Testis (tissue), 3 donors: ENCODE measurements around the gene PCDHGA6. TPM values are rescaled to one million over a fixed set of nuclear protein-coding genes. Genes with fewer than 3 reads are reported as not detected.
"Not testable (repeated sequence)": the region's sequence is repeated elsewhere in the genome, so short reads cannot be mapped to it uniquely, and the experiment has no call there.

Source experiments
- DNase-seq: peaks from one replicate; pipeline ENCODE4 v3.0.0-alpha.2; 2019
- H3K27ac ChIP-seq, 2 donors: fragments of 200-600 bp; sonication (generic); one replicate each; pipeline ENCODE4 v1.5.1; 2019
- H3K27me3 ChIP-seq: fragments of 200-600 bp; sonication (generic); one replicate; pipeline ENCODE4 v1.5.1; 2019
- H3K36me3 ChIP-seq: fragments of 200-600 bp; sonication (generic); one replicate; pipeline ENCODE4 v1.5.1; 2017; ENCODE audit warnings: low read depth; ENCODE audit errors: missing control alignments
- H3K4me1 ChIP-seq: fragments of 200-600 bp; sonication (generic); one replicate; pipeline ENCODE4 v1.5.1; 2019
- H3K4me3 ChIP-seq, 2 donors: fragments of 200-600 bp; sonication (generic); one replicate each; pipeline ENCODE4 v1.5.1; 2017 to 2019
- H3K9me3 ChIP-seq: fragments of 200-600 bp; sonication (generic); one replicate; pipeline ENCODE4 v1.5.1; 2017
- POLR2A ChIP-seq: fragments of 450-650 bp; IDR thresholded peaks from one replicate; pipeline ENCODE4 v1.6.1; 2017; ENCODE audit warnings: antibody characterized with exemption, mild to moderate bottlenecking, moderate library complexity
- WGBS, 2 donors: methylation state at CpG; one replicate each; pipeline ENCODE4 v1.1.5; 2018; 5-methylcytosine and 5-hydroxymethylcytosine counted together
- intact Hi-C: fragments of 100-400 bp; cut with DNase I; formaldehyde crosslinking; loops from one replicate; pipeline ENCODE4 v1.15.1; 2023; ENCODE audit warnings: low total_unique reads
- polyA plus RNA-seq: library from polyadenylated mRNA; stranded (reverse); fragments of 350-450 nt; fragmentation: Illumina TruSeq; extraction: RNeasy Lipid Tissue Mini Kit (QIAGEN cat#74804); gene quantifications from one replicate; pipeline ENCODE4 v1.2.3, GENCODE V29; 2014; ENCODE audit warnings: low read depth, low replicate concordance; ENCODE audit not compliant: insufficient read depth
- total RNA-seq, 2 donors: library from RNA; depleted of rRNA; stranded (reverse); fragments of >200 nt; gene quantifications; one replicate each; pipeline ENCODE4 v1.2.3, GENCODE V29; 2016
- TF ChIP-seq, protein P1 (sequence below), 3 experiments: fragments of 450-650 bp in 2 of 3; fragments of 200-600 bp in 1 of 3; sonication (generic) in 1 of 3; IDR thresholded peaks; one replicate each; pipeline ENCODE4 v1.5.1; 2016 to 2019; ENCODE audit warnings: antibody characterized with exemption in 3 of 3, mild to moderate bottlenecking in 2 of 3, moderate library complexity in 1 of 3

Gene PCDHGA6
- total and polyA plus RNA-seq, 3 donors from 2014 or later = 1.8 to 13.4 (median 9.7) TPM

DNA sequence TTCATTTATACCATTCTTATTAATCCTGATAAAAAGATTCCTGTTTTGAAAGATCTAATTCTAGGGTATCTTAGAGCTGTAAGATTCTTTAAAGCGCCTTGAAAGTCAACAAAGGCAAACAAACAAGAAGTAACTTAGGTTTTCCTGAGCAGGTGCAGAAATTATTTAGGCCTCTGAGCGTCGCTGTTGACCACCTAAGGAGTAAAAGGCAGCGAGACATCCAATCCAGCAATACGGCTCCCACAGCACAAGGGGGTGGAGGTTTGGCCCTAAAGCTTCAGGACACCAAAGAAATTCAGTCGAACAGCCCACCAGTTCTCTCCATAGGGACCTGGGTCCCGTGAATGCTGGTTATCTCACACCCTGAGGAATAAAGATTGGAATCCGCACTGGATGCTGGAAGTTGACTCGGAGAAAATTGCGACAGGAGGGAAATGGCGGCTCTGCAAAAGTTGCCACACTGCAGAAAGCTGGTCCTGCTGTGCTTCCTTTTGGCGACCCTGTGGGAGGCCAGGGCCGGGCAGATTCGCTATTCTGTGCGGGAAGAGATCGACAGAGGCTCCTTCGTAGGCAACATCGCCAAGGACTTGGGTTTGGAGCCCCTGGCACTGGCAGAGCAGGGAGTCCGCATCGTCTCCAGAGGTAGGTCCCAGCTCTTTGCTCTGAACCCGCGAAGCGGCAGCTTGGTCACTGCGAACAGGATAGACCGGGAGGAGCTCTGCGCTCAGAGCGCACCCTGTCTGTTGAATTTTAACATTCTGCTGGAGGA, 35.0 kb upstream of the PCDHGA6 start, which contains the start of gene PCDHGA2:
TSS of gene PCDHGA2 (plus strand) at position 223 of the 769 bp plus-strand sequence.
- peak within 1 kb of the TSS in 1 of 2 donors; percentile 14 for H3K27ac ChIP-seq
- H3K27me3 ChIP-seq = no peaks in the 10 kb centered on the region
- no peaks in the 10 kb centered on the region for H3K36me3 ChIP-seq

DNA sequence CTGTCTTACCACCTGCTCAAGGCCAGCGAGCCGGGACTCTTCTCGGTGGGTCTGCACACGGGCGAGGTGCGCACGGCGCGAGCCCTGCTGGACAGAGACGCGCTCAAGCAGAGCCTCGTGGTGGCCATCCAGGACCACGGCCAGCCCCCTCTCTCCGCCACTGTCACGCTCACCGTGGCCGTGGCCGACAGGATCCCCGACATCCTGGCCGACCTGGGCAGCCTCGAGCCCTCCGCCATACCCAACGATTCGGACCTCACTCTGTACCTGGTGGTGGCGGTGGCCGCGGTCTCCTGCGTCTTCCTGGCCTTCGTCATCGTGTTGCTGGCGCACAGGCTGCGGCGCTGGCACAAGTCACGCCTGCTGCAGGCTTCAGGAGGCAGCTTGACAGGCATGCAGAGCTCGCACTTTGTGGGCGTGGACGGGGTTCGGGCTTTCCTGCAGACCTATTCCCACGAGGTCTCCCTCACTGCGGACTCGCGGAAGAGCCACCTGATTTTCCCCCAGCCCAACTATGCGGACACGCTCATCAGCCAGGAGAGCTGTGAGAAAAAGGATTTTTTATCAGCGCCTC, 32.8 kb upstream of the PCDHGA6 start:
- H3K27me3 ChIP-seq, intact Hi-C loops, H3K9me3 ChIP-seq, H3K36me3 ChIP-seq, DNase-seq, H3K4me1 ChIP-seq, H3K27ac ChIP-seq, H3K4me3 ChIP-seq: not testable (repeated sequence)
- WGBS, 2 donors = 38 to 43% methylated on average over 11 to 27 of the region's 45 CpGs

More for the DNA sequence above, 35.0 kb upstream of the PCDHGA6 start, which contains the start of gene PCDHGA2:
- Histone ChIP-seq H3K4me1 (no peaks in the 10 kb centered on the region), H3K9me3 (no peaks in the 10 kb centered on the region), H3K4me3 (peak within 1 kb of the TSS in 1 of 2 donors; percentile 46)
- WGBS, 2 donors = 7 to 9% methylated on average over 26 to 27 of the region's 27 CpGs
- TF ChIP-seq, protein P1, sequence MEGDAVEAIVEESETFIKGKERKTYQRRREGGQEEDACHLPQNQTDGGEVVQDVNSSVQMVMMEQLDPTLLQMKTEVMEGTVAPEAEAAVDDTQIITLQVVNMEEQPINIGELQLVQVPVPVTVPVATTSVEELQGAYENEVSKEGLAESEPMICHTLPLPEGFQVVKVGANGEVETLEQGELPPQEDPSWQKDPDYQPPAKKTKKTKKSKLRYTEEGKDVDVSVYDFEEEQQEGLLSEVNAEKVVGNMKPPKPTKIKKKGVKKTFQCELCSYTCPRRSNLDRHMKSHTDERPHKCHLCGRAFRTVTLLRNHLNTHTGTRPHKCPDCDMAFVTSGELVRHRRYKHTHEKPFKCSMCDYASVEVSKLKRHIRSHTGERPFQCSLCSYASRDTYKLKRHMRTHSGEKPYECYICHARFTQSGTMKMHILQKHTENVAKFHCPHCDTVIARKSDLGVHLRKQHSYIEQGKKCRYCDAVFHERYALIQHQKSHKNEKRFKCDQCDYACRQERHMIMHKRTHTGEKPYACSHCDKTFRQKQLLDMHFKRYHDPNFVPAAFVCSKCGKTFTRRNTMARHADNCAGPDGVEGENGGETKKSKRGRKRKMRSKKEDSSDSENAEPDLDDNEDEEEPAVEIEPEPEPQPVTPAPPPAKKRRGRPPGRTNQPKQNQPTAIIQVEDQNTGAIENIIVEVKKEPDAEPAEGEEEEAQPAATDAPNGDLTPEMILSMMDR (IDR thresholded peaks at IDR 0.05) = peak; percentile 58 to 62 (median 59)
- TF ChIP-seq POLR2A = no peak
- intact Hi-C loops = no loop called here
- DNase-seq = peak; percentile 80

DNA sequence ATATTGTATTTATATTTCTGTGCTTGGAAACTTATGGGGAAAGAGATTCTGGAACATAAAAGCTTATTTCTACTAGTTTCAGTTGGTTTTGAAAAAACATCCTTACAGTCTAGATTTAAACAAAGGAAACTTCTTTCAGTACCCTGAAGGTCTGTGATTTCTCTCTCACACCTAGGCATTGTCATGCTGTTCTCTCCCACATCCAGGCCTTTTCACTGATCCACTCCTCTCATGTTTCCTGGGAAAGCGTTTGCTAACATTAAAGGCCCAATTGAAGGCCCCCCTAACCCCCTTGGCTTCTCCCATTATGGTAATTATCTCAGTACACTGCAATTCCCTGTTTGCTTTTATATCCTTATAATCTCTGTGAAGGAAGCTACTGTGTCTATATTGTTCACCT, 30.9 kb upstream of the PCDHGA6 start:
- intact Hi-C loops = no loop called here
- H3K4me1 ChIP-seq = no peaks in the 10 kb centered on the region
- TF ChIP-seq POLR2A = no peak
- TF ChIP-seq, protein P1 (IDR thresholded peaks at IDR 0.05) = no peak
- 18 to 19% methylated on average over 1 of the region's 1 CpG for WGBS, 2 donors
- H3K27ac ChIP-seq = no peak overlapping the region
- DNase-seq = no peak
- no peak overlapping the region for H3K4me3 ChIP-seq
- no peaks in the 10 kb centered on the region for H3K9me3 ChIP-seq
- no peaks in the 10 kb centered on the region for H3K27me3 ChIP-seq
- H3K36me3 ChIP-seq = no peaks in the 10 kb centered on the region

DNA sequence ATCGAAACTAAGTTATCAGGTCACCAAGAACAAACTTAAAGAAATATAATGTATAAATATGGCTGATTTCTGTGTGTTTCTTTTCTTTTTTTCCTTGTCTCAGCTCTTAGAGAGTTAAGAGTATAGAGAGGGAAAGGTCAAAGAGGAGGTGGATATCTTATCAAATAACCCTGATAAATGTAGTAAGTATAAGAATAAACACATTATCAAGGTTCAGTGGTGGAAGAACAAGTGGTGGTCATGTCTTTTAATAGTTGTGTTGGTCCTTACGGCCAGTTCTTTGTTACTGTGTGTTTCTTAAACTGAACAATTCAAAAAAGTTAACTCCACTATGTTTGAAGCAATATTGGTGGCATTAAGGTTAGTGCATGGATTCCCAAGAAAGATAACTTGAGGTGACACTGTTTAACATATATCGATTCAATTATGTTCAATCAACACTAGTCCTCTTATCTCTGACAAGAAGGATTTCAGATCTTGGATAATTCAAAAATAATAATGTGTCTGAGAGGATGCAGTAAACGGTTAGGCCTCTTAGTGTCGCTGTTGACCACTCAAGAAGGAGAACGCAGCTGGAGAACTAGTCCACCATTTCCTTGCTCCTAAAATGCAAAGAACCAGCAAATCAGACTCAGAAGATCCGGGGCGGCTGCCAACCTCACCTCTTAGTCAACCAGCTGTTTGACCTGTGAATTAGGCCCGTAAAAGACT, 30.3 kb upstream of the PCDHGA6 start, which contains the start of gene PCDHGA3:
TSS of gene PCDHGA3 (plus strand) at position 588 of the 711 bp plus-strand sequence. CDS start 205 bp downstream, outside the sequence.
- Histone ChIP-seq H3K27me3 (no peaks in the 10 kb centered on the region), H3K4me3 (peak within 1 kb of the TSS; percentile 21 to 46), H3K9me3 (no peaks in the 10 kb centered on the region), H3K27ac (no peak within 1 kb of the TSS), H3K4me1 (no peaks in the 10 kb centered on the region), H3K36me3 (no peaks in the 10 kb centered on the region)
- intact Hi-C loops = no loop called here
- peak; percentile 69 for DNase-seq
- TF ChIP-seq POLR2A = no peak
- TF ChIP-seq, protein P1 (IDR thresholded peaks at IDR 0.05) = peak; percentile 24 to 56 (median 49)
- WGBS, 2 donors = 18 to 20% methylated on average over 9 of the region's 9 CpGs

DNA sequence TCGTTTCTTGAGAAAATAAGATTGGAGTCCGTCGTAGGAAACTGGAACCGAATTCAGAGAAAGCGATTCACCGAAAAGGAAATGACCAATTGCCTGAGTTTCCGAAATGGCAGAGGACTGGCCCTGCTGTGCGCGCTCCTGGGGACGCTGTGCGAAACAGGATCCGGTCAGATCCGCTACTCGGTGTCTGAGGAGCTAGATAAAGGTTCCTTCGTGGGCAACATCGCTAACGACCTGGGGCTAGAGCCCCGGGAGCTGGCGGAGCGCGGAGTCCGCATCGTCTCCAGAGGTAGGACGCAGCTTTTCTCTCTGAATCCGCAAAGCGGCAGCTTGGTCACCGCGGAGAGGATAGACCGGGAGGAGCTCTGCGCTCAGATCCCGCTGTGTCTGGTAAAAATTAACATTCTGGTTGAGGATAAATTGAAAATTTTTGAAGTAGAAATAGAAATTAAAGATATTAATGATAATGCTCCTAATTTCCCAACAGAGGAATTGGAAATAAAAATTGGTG, 29.7 kb upstream of the PCDHGA6 start:
- WGBS, 2 donors = 14 to 22% methylated on average over 31 of the region's 31 CpGs
- intact Hi-C loops = no loop called here
- Histone ChIP-seq H3K27ac (no peak overlapping the region), H3K4me3 (peak overlapping the region; percentile 21 to 46), H3K36me3 (no peaks in the 10 kb centered on the region), H3K9me3 (no peaks in the 10 kb centered on the region), H3K4me1 (no peaks in the 10 kb centered on the region), H3K27me3 (no peaks in the 10 kb centered on the region)
- no peak for DNase-seq
- no peak for TF ChIP-seq POLR2A
- TF ChIP-seq, protein P1 (IDR thresholded peaks at IDR 0.05) = peak in 1 of 3 experiments; percentile 0
